CD4-positive, alpha-beta memory T cell (primary cell): Measurements from ENCODE around the gene PTCH1. TPM values are rescaled to one million over a fixed set of nuclear protein-coding genes. Genes with fewer than 3 reads are reported as not detected.

Source experiments
- CTCF ChIA-PET: fragments of 350-600 bp; sonication (Branson Sonifier 250); formaldehyde crosslinking; loops from one replicate; lab custom pipeline; 2021; ENCODE audit warnings: inconsistent platforms; ENCODE audit not compliant: partially characterized antibody; lab: Charles Lee
- POLR2A ChIA-PET: fragments of 350-600 bp; sonication (Branson Sonifier 250); formaldehyde crosslinking; loops from one replicate; lab custom pipeline; 2021; ENCODE audit not compliant: partially characterized antibody; lab: Charles Lee
- DNase-seq, 5 donors: peaks; one replicate each; pipeline versions ENCODE4 v3.0.0 to v3.0.0-alpha.2; 2020 to 2022; ENCODE audit warnings: mixed read lengths in 1 of 5
- H3K27ac ChIP-seq: one replicate; pipeline ENCODE4 v1.7.0; 2013; ENCODE audit warnings: low read depth, low read length
- H3K27me3 ChIP-seq: 2 replicates; pipeline ENCODE4 v1.7.0; 2013; ENCODE audit warnings: mild to moderate bottlenecking, low read length, moderate library complexity; ENCODE audit not compliant: insufficient read depth
- H3K36me3 ChIP-seq: 2 replicates; pipeline ENCODE4 v1.7.0; 2013; ENCODE audit warnings: mild to moderate bottlenecking, low read length, moderate library complexity; ENCODE audit not compliant: insufficient read depth
- H3K4me1 ChIP-seq: 2 replicates; pipeline ENCODE4 v1.7.0; 2013; ENCODE audit warnings: mild to moderate bottlenecking, low read length, moderate library complexity; ENCODE audit not compliant: insufficient read depth
- H3K4me3 ChIP-seq, 2 donors: one replicate each; pipeline ENCODE4 v1.7.0; 2013; ENCODE audit warnings: low read length in 2 of 2, mild to moderate bottlenecking in 1 of 2
- H3K9me3 ChIP-seq, 2 donors: one replicate each; pipeline ENCODE4 v1.7.0; 2013; ENCODE audit warnings: low read length in 2 of 2, control low read depth in 1 of 2; ENCODE audit not compliant: control insufficient read depth in 1 of 2
- H3K27ac Mint-ChIP-seq, 7 donors: one replicate each; pipeline ENCODE4 v1.8.0; 2020 to 2021; ENCODE audit warnings: mixed read lengths in 7 of 7, mild to moderate bottlenecking in 6 of 7, inconsistent platforms in 3 of 7, moderate library complexity in 3 of 7
- H3K27me3 Mint-ChIP-seq, 2 donors: one replicate each; pipeline ENCODE4 v1.8.0; 2020 to 2021; ENCODE audit warnings: mixed read lengths in 2 of 2
- H3K36me3 Mint-ChIP-seq, 2 donors: one replicate each; pipeline ENCODE4 v1.8.0; 2020 to 2021; ENCODE audit warnings: mixed read lengths in 2 of 2, inconsistent platforms in 1 of 2, mild to moderate bottlenecking in 1 of 2
- H3K4me1 Mint-ChIP-seq, 4 donors: one replicate each; pipeline ENCODE4 v1.8.0; 2020 to 2021; ENCODE audit warnings: mixed read lengths in 4 of 4, mild to moderate bottlenecking in 1 of 4
- H3K4me3 Mint-ChIP-seq, 8 donors: one replicate each; pipeline ENCODE4 v1.8.0; 2020 to 2021; ENCODE audit warnings: mixed read lengths in 8 of 8, mild to moderate bottlenecking in 7 of 8, moderate library complexity in 6 of 8, inconsistent platforms in 3 of 8
- H3K9me3 Mint-ChIP-seq, 8 donors: one replicate each; pipeline ENCODE4 v1.8.0; 2020 to 2021; ENCODE audit warnings: mixed read lengths in 8 of 8, mild to moderate bottlenecking in 5 of 8, inconsistent platforms in 3 of 8, moderate library complexity in 1 of 8
- intact Hi-C: fragments of 100-400 bp; cut with micrococcal nuclease; formaldehyde crosslinking; loops from one replicate; pipeline ENCODE4 v1.15.1; 2023
- polyA plus RNA-seq, 2 donors: library from polyadenylated mRNA; unstranded; fragments of 300-500 nt; fragmentation: Illumina TruSeq; gene quantifications; one replicate each; pipeline ENCODE4 v1.2.3, GENCODE V29; 2021
- total RNA-seq, 2 experiments: library from RNA; stranded (reverse); gene quantifications; one replicate each; pipeline ENCODE4 v1.2.3, GENCODE V29; 2021

The PTCH1 gene
- total and polyA plus RNA-seq, 4 experiments from 2014 or later = 2.7 to 23.0 (median 16.2) TPM

DNA sequence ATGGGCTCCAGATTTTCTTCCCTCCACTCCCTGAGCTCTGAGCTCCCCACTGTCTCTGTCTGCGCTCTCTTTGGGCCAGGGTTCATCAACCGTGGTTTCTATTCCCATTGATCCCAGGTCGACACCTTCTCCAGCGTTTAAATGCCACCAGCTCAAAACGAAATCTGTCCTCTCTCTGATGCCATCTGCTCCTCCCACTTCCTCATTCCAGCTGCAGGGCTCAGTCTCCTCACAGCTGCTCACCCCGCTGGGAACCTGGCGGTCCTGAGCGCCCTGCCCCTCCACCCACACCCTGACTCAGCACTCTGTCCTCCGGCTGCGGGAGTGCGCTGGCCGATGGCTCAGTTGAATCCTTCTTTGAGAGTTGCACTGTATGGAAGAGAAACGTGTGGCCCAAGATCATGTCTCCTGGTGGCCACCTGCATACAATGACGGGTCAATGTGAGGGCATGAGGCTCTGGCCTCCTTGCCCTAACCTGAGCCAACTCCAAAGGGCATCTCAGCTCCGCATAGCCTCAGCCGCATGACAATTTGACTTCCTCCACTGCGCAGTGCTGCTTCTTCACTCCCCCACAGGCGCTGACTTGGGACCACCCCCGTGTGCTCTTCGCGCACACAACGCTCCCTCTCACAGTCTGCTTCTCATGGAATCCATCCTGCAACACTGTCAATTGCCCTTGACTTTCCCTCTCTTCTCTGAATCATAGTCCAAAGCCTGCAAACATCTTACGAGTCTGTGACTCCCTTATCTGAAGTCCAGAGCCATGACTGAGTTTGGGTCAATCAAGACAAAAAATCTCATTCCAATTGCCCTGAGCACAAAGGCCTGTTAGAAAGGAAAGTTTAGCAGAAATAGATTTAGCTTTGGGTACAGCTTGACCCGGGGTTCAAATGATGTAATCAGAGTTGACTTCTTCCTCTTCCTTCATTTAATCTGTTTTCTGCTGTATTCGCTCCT, 82.4 kb downstream of the PTCH1 start:
- no peak overlapping the region for H3K4me3 ChIP-seq
- H3K27ac ChIP-seq = no peak overlapping the region
- POLR2A ChIA-PET = no interaction called here
- H3K36me3 ChIP-seq = no peaks in the 10 kb centered on the region
- no peaks in the 10 kb centered on the region for H3K9me3 ChIP-seq
- Mint-ChIP-seq H3K9me3 (peaks cover 2 to 10% (median 6%) of the 10 kb centered on the region in 8 donors), H3K27me3 (peaks cover 0 to 2% of the 10 kb centered on the region in 2 donors), H3K4me1 (peaks cover 2 to 15% (median 8%) of the 10 kb centered on the region in 4 donors), H3K27ac (peak overlapping the region in 1 of 7 donors; percentile 5), H3K36me3 (no peaks in the 10 kb centered on the region), H3K4me3 (no peak overlapping the region)
- H3K4me1 ChIP-seq = no peaks in the 10 kb centered on the region
- H3K27me3 ChIP-seq = no peaks in the 10 kb centered on the region
- CTCF ChIA-PET = no interaction called here
- no peak for DNase-seq
- intact Hi-C loops = no loop called here

GRCh38 chr9:95433096-95433819, 83.5 kb downstream of the PTCH1 start:
- no peak overlapping the region for H3K4me3 ChIP-seq
- intact Hi-C loops = no loop called here
- no peaks in the 10 kb centered on the region for H3K4me1 ChIP-seq
- no peaks in the 10 kb centered on the region for H3K36me3 Mint-ChIP-seq
- ChIA-PET POLR2A (no interaction called here), CTCF (no interaction called here)
- H3K27ac ChIP-seq = no peak overlapping the region
- H3K4me3 Mint-ChIP-seq = no peak overlapping the region
- H3K9me3 ChIP-seq = no peaks in the 10 kb centered on the region
- no peak overlapping the region for H3K27ac Mint-ChIP-seq
- no peaks in the 10 kb centered on the region for H3K27me3 ChIP-seq
- H3K36me3 ChIP-seq = no peaks in the 10 kb centered on the region
- H3K27me3 Mint-ChIP-seq = no peaks in the 10 kb centered on the region
- DNase-seq = no peak
- H3K4me1 Mint-ChIP-seq = peaks cover 3 to 15% (median 8%) of the 10 kb centered on the region in 4 donors
- H3K9me3 Mint-ChIP-seq = peaks cover 0 to 11% (median 6%) of the 10 kb centered on the region in 8 donors

DNA sequence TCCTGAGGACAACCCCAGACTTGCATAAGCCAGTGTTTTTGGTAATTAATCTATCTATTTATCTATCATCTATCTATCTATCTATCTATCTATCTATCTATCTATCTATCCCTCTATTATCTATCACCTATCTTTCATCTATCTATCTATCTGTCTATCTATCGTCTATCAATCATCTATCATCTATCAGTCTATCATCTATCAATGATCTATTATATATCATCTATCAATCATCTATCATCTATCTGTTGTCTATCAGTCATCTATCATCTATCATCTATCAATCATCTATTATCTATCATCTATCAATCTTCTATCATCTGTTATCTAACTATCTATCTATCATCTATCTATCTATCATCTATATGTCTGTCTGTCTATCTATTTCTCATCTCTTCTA, 85.5 kb downstream of the PTCH1 start:
- ChIA-PET CTCF (no interaction called here), POLR2A (no interaction called here)
- H3K36me3 Mint-ChIP-seq = no peaks in the 10 kb centered on the region

GRCh38 chr9:95429948-95430620, 86.7 kb downstream of the PTCH1 start:
- CTCF ChIA-PET = no interaction called here
- no peak overlapping the region for H3K27ac Mint-ChIP-seq
- DNase-seq = no peak
- no peaks in the 10 kb centered on the region for H3K9me3 ChIP-seq
- no peaks in the 10 kb centered on the region for H3K36me3 ChIP-seq
- H3K27ac ChIP-seq = no peak overlapping the region
- no peaks in the 10 kb centered on the region for H3K27me3 ChIP-seq
- no peaks in the 10 kb centered on the region for H3K27me3 Mint-ChIP-seq
- H3K4me3 ChIP-seq = no peak overlapping the region
- POLR2A ChIA-PET = no interaction called here
- H3K9me3 Mint-ChIP-seq = peaks cover 0 to 11% (median 6%) of the 10 kb centered on the region in 8 donors
- H3K4me1 Mint-ChIP-seq = peaks cover 9 to 25% (median 14%) of the 10 kb centered on the region in 4 donors
- no peak overlapping the region for H3K4me3 Mint-ChIP-seq
- no peaks in the 10 kb centered on the region for H3K36me3 Mint-ChIP-seq
- H3K4me1 ChIP-seq = peaks cover 11% of the 10 kb centered on the region
- intact Hi-C loops = loop anchor here (10.0 kb wide), 1 partner anchor 65 kb away; no protein-coding TSS in a partner anchor

More for the DNA sequence above, 85.5 kb downstream of the PTCH1 start:
- Mint-ChIP-seq H3K4me1 (peaks cover 4 to 21% (median 12%) of the 10 kb centered on the region in 4 donors), H3K9me3 (peaks cover 0 to 11% (median 6%) of the 10 kb centered on the region in 8 donors), H3K4me3 (no peak overlapping the region), H3K27ac (no peak overlapping the region), H3K27me3 (no peaks in the 10 kb centered on the region)
- no peak for DNase-seq
- no peak overlapping the region for H3K27ac ChIP-seq
- intact Hi-C loops = no loop called here
- H3K27me3 ChIP-seq = no peaks in the 10 kb centered on the region
- peak overlapping the region in 1 of 2 donors; percentile 12 for H3K4me3 ChIP-seq
- H3K36me3 ChIP-seq = no peaks in the 10 kb centered on the region
- H3K4me1 ChIP-seq = peaks cover 3% of the 10 kb centered on the region
- no peaks in the 10 kb centered on the region for H3K9me3 ChIP-seq

GRCh38 chr9:95429096-95429495, 87.7 kb downstream of the PTCH1 start:
- no peaks in the 10 kb centered on the region for H3K36me3 Mint-ChIP-seq
- ChIA-PET CTCF (no interaction called here), POLR2A (no interaction called here)
- Histone ChIP-seq H3K27ac (no peak overlapping the region), H3K9me3 (no peaks in the 10 kb centered on the region), H3K27me3 (no peaks in the 10 kb centered on the region), H3K4me1 (peaks cover 11% of the 10 kb centered on the region), H3K36me3 (no peaks in the 10 kb centered on the region), H3K4me3 (no peak overlapping the region)
- H3K4me1 Mint-ChIP-seq = peaks cover 9 to 17% (median 12%) of the 10 kb centered on the region in 4 donors
- no peak overlapping the region for H3K27ac Mint-ChIP-seq
- no peak for DNase-seq
- no peak overlapping the region for H3K4me3 Mint-ChIP-seq
- peaks cover 0 to 11% (median 6%) of the 10 kb centered on the region in 8 donors for H3K9me3 Mint-ChIP-seq
- intact Hi-C loops = loop anchor here (10.0 kb wide), 1 partner anchor 66 kb away; no protein-coding TSS in a partner anchor
- no peaks in the 10 kb centered on the region for H3K27me3 Mint-ChIP-seq

- Mint-ChIP-seq H3K36me3 (peaks cover 0 to 4% of the 10 kb centered on the region in 2 donors), H3K27me3 (no peaks in the 10 kb centered on the region), H3K4me3 (peak overlapping the region; percentile 46 to 84 (median 68)), H3K9me3 (peaks cover 0 to 31% (median 25%) of the 10 kb centered on the region in 8 donors), H3K27ac (peak overlapping the region in 3 of 7 donors; percentile 42 to 66 (median 62)), H3K4me1 (peaks cover 9 to 15% (median 13%) of the 10 kb centered on the region in 4 donors)
- Histone ChIP-seq H3K27me3 (no peaks in the 10 kb centered on the region), H3K4me1 (peaks cover 11% of the 10 kb centered on the region), H3K27ac (no peak overlapping the region), H3K4me3 (peak overlapping the region in 1 of 2 donors; percentile 27), H3K36me3 (no peaks in the 10 kb centered on the region), H3K9me3 (no peaks in the 10 kb centered on the region)
- peak in 1 of 5 donors; percentile 5 for DNase-seq
- ChIA-PET CTCF (no interaction called here), POLR2A (interaction anchor here (1.2 kb wide), 1 partner anchor 450 kb away, joined by 5 read pairs; the partner anchor contains the start of gene ERCC6L2)
- intact Hi-C loops = loop anchor here (10.0 kb wide), 1 partner anchor 69 kb away; no protein-coding TSS in a partner anchor
Measured at GRCh38 chr9:95425910-95426551, 90.7 kb downstream of the PTCH1 start.
